Retinal pigment epithelial cell (primary cell): ENCODE results near the gene HBP1.

Experiments
- DNase-seq: peaks from one replicate; pipeline ENCODE4 v3.0.0-alpha.2; 2010; ENCODE audit warnings: low read depth
- H3K4me3 ChIP-seq: 2 replicates; pipeline ENCODE4 v1.5.1; 2011; ENCODE audit warnings: mild to moderate bottlenecking, low read length, control low read depth, moderate library complexity
- CTCF ChIP-seq: conservative IDR thresholded peaks from 2 replicates; pipeline ENCODE4 v1.5.1; 2011; ENCODE audit warnings: low read depth, low read length, control low read depth, inconsistent platforms

HBP1 gene

GRCh38 chr7:107168233-107169119, at the start of gene HBP1:
Gene HBP1, plus strand, starts transcription at chr7:107169003. Its CDS starts 10,891 bp downstream, at chr7:107179894.
- TF ChIP-seq CTCF, result no peak
- DNase-seq, result peak; percentile 100
- peak within 1 kb of the TSS; percentile 87 for H3K4me3 ChIP-seq

GRCh38 chr7:107119376-107120105, 49.3 kb upstream of the HBP1 start:
- TF ChIP-seq CTCF, result no peak
- no peak overlapping the region for H3K4me3 ChIP-seq
- DNase-seq, result peak; percentile 25

- no peak overlapping the region for H3K4me3 ChIP-seq
- TF ChIP-seq CTCF, result no peak
- no peak for DNase-seq
These were observed 46.3 kb upstream of the HBP1 start for GRCh38 chr7:107122486-107122911.

- H3K4me3 ChIP-seq, result no peak overlapping the region
- no peak for DNase-seq
- no peak for TF ChIP-seq CTCF
These were observed 45.4 kb upstream of the HBP1 start for GRCh38 chr7:107123392-107123791.

GRCh38 chr7:107125475-107125874, 43.3 kb upstream of the HBP1 start:
- H3K4me3 ChIP-seq, result no peak overlapping the region
- no peak for TF ChIP-seq CTCF
- no peak for DNase-seq

GRCh38 chr7:107128217-107128616, 40.6 kb upstream of the HBP1 start:
- no peak for TF ChIP-seq CTCF
- DNase-seq, result no peak

More at GRCh38 chr7:107128217-107128616, 40.6 kb upstream of the HBP1 start:
- H3K4me3 ChIP-seq, result no peak overlapping the region
